Caco-2 (cell line): Measurements from ENCODE around the gene KIF17. TPM values are rescaled to one million over a fixed set of nuclear protein-coding genes. Genes with fewer than 3 reads are reported as not detected.

Experiments used
- BruUV-seq: library from RNA; stranded (reverse); fragments of 400-500 nt; replicated peaks from 2 replicates; lab custom pipeline; 2021; lab: Mats Ljungman, UMichigan
- CTCF ChIA-PET: fragments of 300-600 bp; sonication (Branson Sonifier 250); formaldehyde crosslinking; loops from one replicate; lab custom pipeline; 2022; ENCODE audit warnings: antibody characterized with exemption; lab: Charles Lee
- POLR2A ChIA-PET: fragments of 300-600 bp; sonication (Branson Sonifier 250); formaldehyde crosslinking; loops from one replicate; lab custom pipeline; 2022; ENCODE audit warnings: antibody characterized with exemption; lab: Charles Lee
- DNase-seq, 2 experiments: peaks; one replicate each; pipeline versions ENCODE4 v3.0.0 to v3.0.0-alpha.2; 2020 to 2022
- H3K27me3 ChIP-seq: replicated peaks from 2 replicates; pipeline ENCODE4 v1.6.0; 2011; ENCODE audit warnings: low read length; ENCODE audit not compliant: control insufficient read depth, insufficient read depth
- H3K36me3 ChIP-seq: 2 replicates; pipeline ENCODE4 v1.5.1; 2011; ENCODE audit warnings: low read length; ENCODE audit not compliant: control insufficient read depth, insufficient read depth
- H3K4me1 ChIP-seq: fragments of 250-450 bp; sonication (Bioruptor Pico); 2 replicates; pipeline ENCODE4 v1.5.1; 2020; ENCODE audit warnings: mild to moderate bottlenecking
- H3K4me3 ChIP-seq: 2 replicates; pipeline ENCODE4 v1.5.1; 2011; ENCODE audit warnings: low read depth, mild to moderate bottlenecking, control low read depth, low read length
- H3K9me3 ChIP-seq: fragments of 250-450 bp; sonication (Bioruptor Pico); 2 replicates; pipeline ENCODE4 v1.5.1; 2020; ENCODE audit warnings: mild to moderate bottlenecking, moderate library complexity
- H3K27ac Mint-ChIP-seq: one replicate; pipeline ENCODE4 v1.8.0; 2022; ENCODE audit warnings: mixed read lengths; ENCODE audit not compliant: unreplicated experiment
- H3K27me3 Mint-ChIP-seq: one replicate; pipeline ENCODE4 v1.8.0; 2022; ENCODE audit warnings: mixed read lengths; ENCODE audit not compliant: insufficient read depth, unreplicated experiment
- H3K36me3 Mint-ChIP-seq: one replicate; pipeline ENCODE4 v1.8.0; 2022; ENCODE audit warnings: mild to moderate bottlenecking, mixed read lengths; ENCODE audit not compliant: insufficient read depth, unreplicated experiment
- H3K4me1 Mint-ChIP-seq: one replicate; pipeline ENCODE4 v1.8.0; 2022; ENCODE audit warnings: low read depth, mixed read lengths; ENCODE audit not compliant: unreplicated experiment
- H3K4me3 Mint-ChIP-seq: one replicate; pipeline ENCODE4 v1.8.0; 2022; ENCODE audit warnings: mild to moderate bottlenecking, moderate library complexity, mixed read lengths; ENCODE audit not compliant: unreplicated experiment
- H3K9me3 Mint-ChIP-seq: one replicate; pipeline ENCODE4 v1.8.0; 2022; ENCODE audit warnings: mixed read lengths; ENCODE audit not compliant: unreplicated experiment
- CTCF ChIP-seq, 2 experiments: fragments of 200-600 bp in 1 of 2; IDR thresholded peaks; 1 replicate in 1 of 2; 2 replicates in 1 of 2; pipeline versions ENCODE4 v1.5.1 to v1.8.0; 2011 to 2022; ENCODE audit warnings: antibody characterized with exemption in 1 of 2, control low read depth in 1 of 2, inconsistent platforms in 1 of 2, low read depth in 1 of 2, low read length in 1 of 2, mild to moderate bottlenecking in 1 of 2, moderate library complexity in 1 of 2; ENCODE audit not compliant: insufficient read depth in 1 of 2, severe bottlenecking in 1 of 2, unreplicated experiment in 1 of 2
- intact Hi-C: fragments of 100-400 bp; cut with micrococcal nuclease; formaldehyde crosslinking; loops from one replicate; pipeline ENCODE4 v1.10.0; 2022; ENCODE audit not compliant: unreplicated experiment
- total RNA-seq: library from RNA; stranded (reverse); gene quantifications from 2 replicates; pipeline ENCODE4 v1.2.3, GENCODE V29; 2022

KIF17 gene
- total RNA-seq, 1 experiment from 2014 or later = 1.5 TPM

- no peaks in the 10 kb centered on the region for H3K27me3 Mint-ChIP-seq
- no peak overlapping the region for H3K4me3 Mint-ChIP-seq
Measured at GRCh38 chr1:20658166-20658915, 59.5 kb downstream of the KIF17 start.

GRCh38 chr1:20657024-20657423, 60.8 kb downstream of the KIF17 start:
- no peaks in the 10 kb centered on the region for H3K9me3 ChIP-seq

More at GRCh38 chr1:20658166-20658915, 59.5 kb downstream of the KIF17 start:
- peaks cover 1% of the 10 kb centered on the region; the same call in 1 of the 2 replicates for H3K36me3 ChIP-seq
- Mint-ChIP-seq H3K36me3 (peaks cover 66% of the 10 kb centered on the region), H3K27ac (no peak overlapping the region), H3K4me1 (peaks cover 19% of the 10 kb centered on the region), H3K9me3 (no peaks in the 10 kb centered on the region)
- H3K9me3 ChIP-seq = no peaks in the 10 kb centered on the region
- TF ChIP-seq CTCF (IDR thresholded peaks at IDR 0.05; ENCODE audit: insufficient read depth in 1 of 2, low read depth in 1 of 2, low read length in 1 of 2, severe bottlenecking in 1 of 2, unreplicated experiment in 1 of 2) = no peak
- intact Hi-C loops = no loop called here
- POLR2A ChIA-PET = no interaction called here
- DNase-seq = no peak
- no TSS peak for BruUV-seq
- no peaks in the 10 kb centered on the region for H3K27me3 ChIP-seq
- H3K4me1 ChIP-seq = no peaks in the 10 kb centered on the region
- no peak overlapping the region for H3K4me3 ChIP-seq
- CTCF ChIA-PET = no interaction called here

More at GRCh38 chr1:20657024-20657423, 60.8 kb downstream of the KIF17 start:
- no peaks in the 10 kb centered on the region for H3K27me3 Mint-ChIP-seq
- CTCF ChIA-PET = no interaction called here
- Histone ChIP-seq H3K4me1 (no peaks in the 10 kb centered on the region), H3K4me3 (no peak overlapping the region), H3K27me3 (no peaks in the 10 kb centered on the region), H3K36me3 (peaks cover 1% of the 10 kb centered on the region; the same call in 1 of the 2 replicates)
- intact Hi-C loops = no loop called here
- H3K4me1 Mint-ChIP-seq = peaks cover 12% of the 10 kb centered on the region
- TF ChIP-seq CTCF (IDR thresholded peaks at IDR 0.05; ENCODE audit: insufficient read depth in 1 of 2, low read depth in 1 of 2, low read length in 1 of 2, severe bottlenecking in 1 of 2, unreplicated experiment in 1 of 2) = no peak
- H3K4me3 Mint-ChIP-seq = no peak overlapping the region
- H3K36me3 Mint-ChIP-seq = peaks cover 73% of the 10 kb centered on the region
- DNase-seq = no peak
- BruUV-seq = no TSS peak
- no peak overlapping the region for H3K27ac Mint-ChIP-seq
- POLR2A ChIA-PET = interaction anchor here (0.6 kb wide), 1 partner anchor 119 kb away, joined by 3 read pairs; no protein-coding TSS in a partner anchor
- H3K9me3 Mint-ChIP-seq = no peaks in the 10 kb centered on the region
